Fibroblast of villous mesenchyme (primary cell): ENCODE results near the gene SPEM1. TPM values are rescaled to one million over a fixed set of nuclear protein-coding genes. Genes with fewer than 3 reads are reported as not detected.

Experiments
- DNase-seq: peaks from one replicate; pipeline ENCODE4 v3.0.0-alpha.2; 2010; ENCODE audit warnings: low read depth
- H3K4me3 ChIP-seq: 2 replicates; pipeline ENCODE4 v1.5.1; 2011; ENCODE audit warnings: low read depth, mild to moderate bottlenecking, low read length
- CTCF ChIP-seq: IDR thresholded peaks from 2 replicates; pipeline ENCODE4 v1.5.1; 2012; ENCODE audit warnings: low read depth, mild to moderate bottlenecking, low read length; ENCODE audit not compliant: insufficient read depth
- total RNA-seq: library from RNA; depleted of rRNA; stranded (reverse); fragments of >200 nt; gene quantifications from 2 replicates; pipeline ENCODE4 v1.2.3, GENCODE V29; 2012

The SPEM1 gene
- total RNA-seq, 1 donor, result not detected

- no peak overlapping the region for H3K4me3 ChIP-seq
- no peak for DNase-seq
- no peak for TF ChIP-seq CTCF
Measured at GRCh38 chr17:7411427-7411750, 8.7 kb upstream of the SPEM1 start.

- DNase-seq, result peak; percentile 69
- no peak for TF ChIP-seq CTCF
Measured at GRCh38 chr17:7413346-7413985, 6.7 kb upstream of the SPEM1 start.

GRCh38 chr17:7414837-7415236, 5.3 kb upstream of the SPEM1 start:
- no peak overlapping the region for H3K4me3 ChIP-seq
- DNase-seq, result no peak
- no peak for TF ChIP-seq CTCF

More at GRCh38 chr17:7413346-7413985, 6.7 kb upstream of the SPEM1 start:
- H3K4me3 ChIP-seq, result no peak overlapping the region

GRCh38 chr17:7415784-7416183, 4.3 kb upstream of the SPEM1 start:
- DNase-seq, result no peak
- TF ChIP-seq CTCF, result no peak
- H3K4me3 ChIP-seq, result no peak overlapping the region

- H3K4me3 ChIP-seq, result no peak overlapping the region
- peak; percentile 22 for TF ChIP-seq CTCF
- DNase-seq, result no peak
Measured at GRCh38 chr17:7416323-7416722, 3.8 kb upstream of the SPEM1 start.

- DNase-seq, result no peak
Measured at GRCh38 chr17:7417056-7417655, 3.0 kb upstream of the SPEM1 start.

More at GRCh38 chr17:7417056-7417655, 3.0 kb upstream of the SPEM1 start:
- no peak for TF ChIP-seq CTCF
- H3K4me3 ChIP-seq, result no peak overlapping the region
